HAP-1 (cell line): ENCODE results near the gene ITPRIP.
A peak's percentile ranks its signal among the peaks of the same experiment; 100 is the strongest.

Source experiments
- DNase-seq, 2 experiments: peaks; one replicate each; pipeline ENCODE4 v3.0.0-alpha.2; 2016 to 2020; ENCODE audit warnings: low spot score in 2 of 2
- H3K27me3 ChIP-seq: fragments of 250-450 bp; sonication (Bioruptor Pico); 2 replicates; pipeline ENCODE4 v1.5.1; 2020; ENCODE audit warnings: low read depth, mild to moderate bottlenecking, moderate library complexity
- H3K36me3 ChIP-seq: fragments of 250-450 bp; sonication (Bioruptor Pico); replicated peaks from 2 replicates; pipeline ENCODE4 v1.5.1; 2020; ENCODE audit warnings: mild to moderate bottlenecking
- H3K4me1 ChIP-seq: fragments of 250-450 bp; sonication (Bioruptor Pico); 2 replicates; pipeline ENCODE4 v1.5.1; 2020; ENCODE audit warnings: mild to moderate bottlenecking
- H3K4me3 ChIP-seq: fragments of 250-450 bp; sonication (Bioruptor Pico); 2 replicates; pipeline ENCODE4 v1.5.1; 2020; ENCODE audit warnings: mild to moderate bottlenecking, moderate library complexity
- H3K9me3 ChIP-seq: fragments of 250-450 bp; sonication (Bioruptor Pico); 2 replicates; pipeline ENCODE4 v1.5.1; 2020; ENCODE audit warnings: mild to moderate bottlenecking, moderate library complexity
- in situ Hi-C: fragments of 300-500 bp; cut with MboI; formaldehyde crosslinking; loops from 3 replicates; pipeline ENCODE4 v1.14.3; 2020; ENCODE audit warnings: low sequenced_read_pairs, inconsistent platforms, mixed read lengths

Gene ITPRIP

GRCh38 chr10:104284846-104285245 is 53.4 kb downstream of the ITPRIP start:
- no peak overlapping the region for H3K4me3 ChIP-seq
- peaks cover 16% of the 10 kb centered on the region; the same call in 1 of the 2 replicates for H3K27me3 ChIP-seq
- in situ Hi-C loops, result no loop called here
- H3K36me3 ChIP-seq, result no peaks in the 10 kb centered on the region
- no peaks in the 10 kb centered on the region for H3K9me3 ChIP-seq
- DNase-seq, result no peak
- no peaks in the 10 kb centered on the region for H3K4me1 ChIP-seq

- in situ Hi-C loops, result no loop called here
- Histone ChIP-seq H3K36me3 (no peaks in the 10 kb centered on the region), H3K4me1 (no peaks in the 10 kb centered on the region), H3K4me3 (no peak overlapping the region), H3K9me3 (no peaks in the 10 kb centered on the region), H3K27me3 (peaks cover 7% of the 10 kb centered on the region; the same call in 1 of the 2 replicates)
- DNase-seq, result no peak
Measured at GRCh38 chr10:104281694-104282093, 56.6 kb downstream of the ITPRIP start.

GRCh38 chr10:104279550-104280259 is 58.6 kb downstream of the ITPRIP start:
- no peaks in the 10 kb centered on the region for H3K9me3 ChIP-seq
- in situ Hi-C loops, result no loop called here

GRCh38 chr10:104277785-104278184 is 60.5 kb downstream of the ITPRIP start:
- Histone ChIP-seq H3K36me3 (no peaks in the 10 kb centered on the region), H3K4me1 (no peaks in the 10 kb centered on the region; the same call in 1 of the 2 replicates), H3K27me3 (no peaks in the 10 kb centered on the region), H3K4me3 (no peak overlapping the region), H3K9me3 (no peaks in the 10 kb centered on the region)
- DNase-seq, result no peak
- in situ Hi-C loops, result no loop called here

More at GRCh38 chr10:104279550-104280259, 58.6 kb downstream of the ITPRIP start:
- no peaks in the 10 kb centered on the region for H3K4me1 ChIP-seq
- no peak overlapping the region for H3K4me3 ChIP-seq
- no peak for DNase-seq
- H3K36me3 ChIP-seq, result no peaks in the 10 kb centered on the region
- no peaks in the 10 kb centered on the region for H3K27me3 ChIP-seq

GRCh38 chr10:104276192-104276591 is 62.1 kb downstream of the ITPRIP start:
- no peaks in the 10 kb centered on the region; the same call in 1 of the 2 replicates for H3K4me1 ChIP-seq
- no peak for DNase-seq
- in situ Hi-C loops, result no loop called here

GRCh38 chr10:104274762-104275721 is 63.2 kb downstream of the ITPRIP start:
- Histone ChIP-seq H3K27me3 (no peaks in the 10 kb centered on the region), H3K4me3 (peak overlapping the region; percentile 17), H3K4me1 (no peaks in the 10 kb centered on the region; the same call in 1 of the 2 replicates), H3K9me3 (no peaks in the 10 kb centered on the region), H3K36me3 (no peaks in the 10 kb centered on the region)
- DNase-seq, result peak in 1 of 2 experiments; percentile 70
- in situ Hi-C loops, result no loop called here

More at GRCh38 chr10:104276192-104276591, 62.1 kb downstream of the ITPRIP start:
- Histone ChIP-seq H3K27me3 (no peaks in the 10 kb centered on the region), H3K36me3 (no peaks in the 10 kb centered on the region), H3K9me3 (no peaks in the 10 kb centered on the region), H3K4me3 (no peak overlapping the region)

- in situ Hi-C loops, result no loop called here
- H3K36me3 ChIP-seq, result no peaks in the 10 kb centered on the region
Measured at GRCh38 chr10:104273899-104274575, 64.2 kb downstream of the ITPRIP start.

GRCh38 chr10:104273286-104273685 is 65.0 kb downstream of the ITPRIP start:
- H3K4me3 ChIP-seq, result no peak overlapping the region
- in situ Hi-C loops, result no loop called here
- H3K9me3 ChIP-seq, result no peaks in the 10 kb centered on the region
- H3K27me3 ChIP-seq, result no peaks in the 10 kb centered on the region
- H3K36me3 ChIP-seq, result no peaks in the 10 kb centered on the region; the same call in 1 of the 2 replicates
- peaks cover 5% of the 10 kb centered on the region; the same call in 1 of the 2 replicates for H3K4me1 ChIP-seq
- DNase-seq, result no peak

More at GRCh38 chr10:104273899-104274575, 64.2 kb downstream of the ITPRIP start:
- no peaks in the 10 kb centered on the region for H3K9me3 ChIP-seq
- peaks cover 5% of the 10 kb centered on the region; the same call in 1 of the 2 replicates for H3K4me1 ChIP-seq
- no peaks in the 10 kb centered on the region for H3K27me3 ChIP-seq
- DNase-seq, result no peak
- H3K4me3 ChIP-seq, result no peak overlapping the region

- H3K36me3 ChIP-seq, result peaks cover 34% of the 10 kb centered on the region
- H3K9me3 ChIP-seq, result no peaks in the 10 kb centered on the region
- peak; percentile 96 to 99 for DNase-seq
- H3K27me3 ChIP-seq, result no peaks in the 10 kb centered on the region
- H3K4me1 ChIP-seq, result peaks cover 5% of the 10 kb centered on the region; the same call in 1 of the 2 replicates
- H3K4me3 ChIP-seq, result peak within 1 kb of the TSS; percentile 77
- in situ Hi-C loops, result no loop called here
Measured at GRCh38 chr10:104268713-104269645, 69.3 kb downstream of the ITPRIP start, which contains the start of gene GSTO2. Gene GSTO2 (plus strand): TSS chr10:104269184. CDS start chr10:104274916, 5,732 bp downstream.

GRCh38 chr10:104268405-104268712 is 69.9 kb downstream of the ITPRIP start:
- H3K9me3 ChIP-seq, result no peaks in the 10 kb centered on the region
- peaks cover 39% of the 10 kb centered on the region for H3K36me3 ChIP-seq
- H3K4me3 ChIP-seq, result peak overlapping the region; percentile 77
- in situ Hi-C loops, result no loop called here
- peaks cover 5% of the 10 kb centered on the region; the same call in 1 of the 2 replicates for H3K4me1 ChIP-seq
- H3K27me3 ChIP-seq, result no peaks in the 10 kb centered on the region
- DNase-seq, result no peak

- DNase-seq, result no peak
- Histone ChIP-seq H3K4me1 (peaks cover 5% of the 10 kb centered on the region; the same call in 1 of the 2 replicates), H3K9me3 (no peaks in the 10 kb centered on the region), H3K36me3 (peaks cover 44% of the 10 kb centered on the region), H3K27me3 (no peaks in the 10 kb centered on the region), H3K4me3 (peak overlapping the region; percentile 77)
- in situ Hi-C loops, result no loop called here
Measured at GRCh38 chr10:104267721-104268404, 70.4 kb downstream of the ITPRIP start.

- Histone ChIP-seq H3K4me1 (peaks cover 5% of the 10 kb centered on the region; the same call in 1 of the 2 replicates), H3K4me3 (no peak overlapping the region), H3K36me3 (peaks cover 68% of the 10 kb centered on the region), H3K27me3 (no peaks in the 10 kb centered on the region), H3K9me3 (no peaks in the 10 kb centered on the region)
- no peak for DNase-seq
- in situ Hi-C loops, result no loop called here
Measured at GRCh38 chr10:104264783-104265182, 73.5 kb downstream of the ITPRIP start.
